PFSK-1 (cell line): ENCODE results near the gene CFAP251.

Experiments
- POLR2AphosphoS5 ChIP-seq: IDR thresholded peaks from 2 replicates; pipeline ENCODE4 v1.6.1; 2012; ENCODE audit warnings: low read depth, mild to moderate bottlenecking, control low read depth, low read length, moderate library complexity
- SIN3A ChIP-seq: IDR thresholded peaks from 2 replicates; pipeline ENCODE4 v1.6.1; 2012; ENCODE audit warnings: mild to moderate bottlenecking, low read length, moderate library complexity, borderline replicate concordance; ENCODE audit not compliant: insufficient read depth

DNA sequence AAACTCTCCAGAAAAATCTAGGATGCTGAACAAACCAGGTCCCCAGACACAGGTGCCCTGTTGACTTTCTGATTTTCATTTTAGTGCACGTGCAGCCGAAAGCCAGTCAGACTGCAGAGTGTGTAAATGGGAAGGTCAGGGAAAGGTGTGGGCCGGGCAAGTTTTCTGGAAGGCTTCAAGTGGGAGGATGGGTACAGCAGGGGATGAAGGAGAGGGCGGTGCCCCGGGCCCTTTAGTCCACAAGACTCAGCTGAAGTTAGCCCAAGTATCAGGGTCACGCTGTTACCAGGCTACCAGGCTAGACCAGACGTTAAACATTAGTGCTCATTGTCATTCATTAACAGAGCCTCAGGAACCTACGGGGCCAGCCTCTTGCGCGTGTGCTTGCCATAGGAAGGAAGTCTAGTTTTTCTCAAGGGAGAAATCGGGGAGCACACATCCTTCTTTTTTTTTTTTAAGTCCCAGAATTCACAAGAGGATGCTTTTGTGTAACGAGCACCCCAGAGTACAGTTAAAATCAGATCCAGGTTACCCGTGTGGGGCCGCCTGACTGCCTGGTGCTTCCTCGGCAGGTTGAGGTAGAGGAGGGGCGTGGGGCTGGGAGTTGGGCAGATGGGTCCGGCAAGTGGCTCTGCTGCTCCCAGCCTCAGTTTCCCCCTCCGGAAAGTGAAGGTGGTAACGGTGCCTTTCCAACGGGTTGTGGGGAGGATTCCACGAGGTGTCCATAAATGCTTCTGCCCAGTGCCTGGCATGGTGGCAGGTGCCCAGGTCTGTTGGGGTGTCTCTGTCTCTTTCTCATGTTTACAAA lies 122.4 kb downstream of the CFAP251 start:
- no peak for TF ChIP-seq POLR2AphosphoS5
- no peak for TF ChIP-seq SIN3A
